22Rv1 (cell line): ENCODE results near the gene RPL22.

Experiments
- ZFX ChIP-seq: fragments of 450-650 bp; IDR thresholded peaks from 2 replicates; pipeline ENCODE4 v1.6.1; 2017; ENCODE audit warnings: antibody characterized with exemption, borderline replicate concordance
- TF ChIP-seq, protein P1 (sequence below): fragments of 450-650 bp; IDR thresholded peaks from 2 replicates; pipeline ENCODE4 v1.5.1; 2017; ENCODE audit warnings: mild to moderate bottlenecking

DNA sequence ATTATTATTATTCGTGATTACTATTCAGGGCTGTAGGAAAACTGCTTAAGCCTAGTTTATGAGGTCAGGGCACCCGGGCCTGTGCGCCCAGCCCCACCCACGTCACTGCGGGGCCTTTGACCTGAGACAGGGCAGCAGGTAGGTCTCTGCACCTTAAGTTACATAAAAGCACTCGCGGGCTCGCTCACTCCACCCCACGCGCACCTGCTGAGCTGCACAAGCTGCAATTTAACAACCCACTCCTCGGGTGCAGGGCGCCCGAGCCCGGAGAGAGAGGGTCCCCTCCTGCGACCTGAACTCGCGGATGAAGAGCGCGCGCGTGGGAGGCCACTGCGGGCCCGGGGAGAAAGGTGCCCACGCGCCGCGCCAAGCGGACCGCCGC, 35.9 kb upstream of the RPL22 start:
- TF ChIP-seq, protein P1, sequence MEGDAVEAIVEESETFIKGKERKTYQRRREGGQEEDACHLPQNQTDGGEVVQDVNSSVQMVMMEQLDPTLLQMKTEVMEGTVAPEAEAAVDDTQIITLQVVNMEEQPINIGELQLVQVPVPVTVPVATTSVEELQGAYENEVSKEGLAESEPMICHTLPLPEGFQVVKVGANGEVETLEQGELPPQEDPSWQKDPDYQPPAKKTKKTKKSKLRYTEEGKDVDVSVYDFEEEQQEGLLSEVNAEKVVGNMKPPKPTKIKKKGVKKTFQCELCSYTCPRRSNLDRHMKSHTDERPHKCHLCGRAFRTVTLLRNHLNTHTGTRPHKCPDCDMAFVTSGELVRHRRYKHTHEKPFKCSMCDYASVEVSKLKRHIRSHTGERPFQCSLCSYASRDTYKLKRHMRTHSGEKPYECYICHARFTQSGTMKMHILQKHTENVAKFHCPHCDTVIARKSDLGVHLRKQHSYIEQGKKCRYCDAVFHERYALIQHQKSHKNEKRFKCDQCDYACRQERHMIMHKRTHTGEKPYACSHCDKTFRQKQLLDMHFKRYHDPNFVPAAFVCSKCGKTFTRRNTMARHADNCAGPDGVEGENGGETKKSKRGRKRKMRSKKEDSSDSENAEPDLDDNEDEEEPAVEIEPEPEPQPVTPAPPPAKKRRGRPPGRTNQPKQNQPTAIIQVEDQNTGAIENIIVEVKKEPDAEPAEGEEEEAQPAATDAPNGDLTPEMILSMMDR: no peak
- no peak for TF ChIP-seq ZFX
